ENCODE results near the gene CHGA.

CHGA gene

GRCh38 chr14:92907316-92907911, 15.5 kb upstream of the CHGA start:
- no peak overlapping the region for H3K4me2 ChIP-seq (ENCODE audit: low read length)
- H3K79me2 ChIP-seq (ENCODE audit: control insufficient read depth, low read length), result no peaks in the 10 kb centered on the region
- no peaks in the 10 kb centered on the region for H3K36me3 ChIP-seq (ENCODE audit: control insufficient read depth, low read length)
- no peaks in the 10 kb centered on the region for H3K4me1 ChIP-seq (ENCODE audit: control insufficient read depth, low read length)
- TF ChIP-seq, protein P1, sequence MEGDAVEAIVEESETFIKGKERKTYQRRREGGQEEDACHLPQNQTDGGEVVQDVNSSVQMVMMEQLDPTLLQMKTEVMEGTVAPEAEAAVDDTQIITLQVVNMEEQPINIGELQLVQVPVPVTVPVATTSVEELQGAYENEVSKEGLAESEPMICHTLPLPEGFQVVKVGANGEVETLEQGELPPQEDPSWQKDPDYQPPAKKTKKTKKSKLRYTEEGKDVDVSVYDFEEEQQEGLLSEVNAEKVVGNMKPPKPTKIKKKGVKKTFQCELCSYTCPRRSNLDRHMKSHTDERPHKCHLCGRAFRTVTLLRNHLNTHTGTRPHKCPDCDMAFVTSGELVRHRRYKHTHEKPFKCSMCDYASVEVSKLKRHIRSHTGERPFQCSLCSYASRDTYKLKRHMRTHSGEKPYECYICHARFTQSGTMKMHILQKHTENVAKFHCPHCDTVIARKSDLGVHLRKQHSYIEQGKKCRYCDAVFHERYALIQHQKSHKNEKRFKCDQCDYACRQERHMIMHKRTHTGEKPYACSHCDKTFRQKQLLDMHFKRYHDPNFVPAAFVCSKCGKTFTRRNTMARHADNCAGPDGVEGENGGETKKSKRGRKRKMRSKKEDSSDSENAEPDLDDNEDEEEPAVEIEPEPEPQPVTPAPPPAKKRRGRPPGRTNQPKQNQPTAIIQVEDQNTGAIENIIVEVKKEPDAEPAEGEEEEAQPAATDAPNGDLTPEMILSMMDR (IDR thresholded peaks at IDR 0.05; ENCODE audit: low read depth, low read length, poor library complexity, severe bottlenecking), result no peak
- no peak for TF ChIP-seq EZH2phosphoT487 (IDR thresholded peaks at IDR 0.05; ENCODE audit: borderline replicate concordance, low read length)
- H3K9me3 ChIP-seq (ENCODE audit: control insufficient read depth, insufficient read depth, low read length), result no peaks in the 10 kb centered on the region
- no peaks in the 10 kb centered on the region for H3K27me3 ChIP-seq (ENCODE audit: control insufficient read depth, low read length)
- H4K20me1 ChIP-seq (ENCODE audit: control insufficient read depth, insufficient read depth, low read depth, low read length), result no peaks in the 10 kb centered on the region
- no peak overlapping the region for H3K4me3 ChIP-seq (ENCODE audit: low read length)
- H3K27ac ChIP-seq (ENCODE audit: low read depth, low read length), result no peak overlapping the region
- H3F3A ChIP-seq (ENCODE audit: control insufficient read depth, insufficient read depth), result no peaks in the 10 kb centered on the region
- H3K9me2 ChIP-seq (replicated peaks; ENCODE audit: control insufficient read depth, low read length), result no peaks in the 10 kb centered on the region

- TF ChIP-seq, protein P1 (IDR thresholded peaks at IDR 0.05; ENCODE audit: low read depth, low read length, poor library complexity, severe bottlenecking), result no peak
- TF ChIP-seq EZH2phosphoT487 (IDR thresholded peaks at IDR 0.05; ENCODE audit: borderline replicate concordance, low read length), result no peak
- Histone ChIP-seq H3K27ac (ENCODE audit: low read depth, low read length) (no peak overlapping the region), H3K27me3 (ENCODE audit: control insufficient read depth, low read length) (no peaks in the 10 kb centered on the region), H4K20me1 (ENCODE audit: control insufficient read depth, insufficient read depth, low read depth, low read length) (no peaks in the 10 kb centered on the region), H3K4me1 (ENCODE audit: control insufficient read depth, low read length) (no peaks in the 10 kb centered on the region), H3K4me3 (ENCODE audit: low read length) (no peak overlapping the region), H3K79me2 (ENCODE audit: control insufficient read depth, low read length) (no peaks in the 10 kb centered on the region), H3K4me2 (ENCODE audit: low read length) (no peak overlapping the region), H3F3A (ENCODE audit: control insufficient read depth, insufficient read depth) (no peaks in the 10 kb centered on the region), H3K9me2 (replicated peaks; ENCODE audit: control insufficient read depth, low read length) (no peaks in the 10 kb centered on the region), H3K9me3 (ENCODE audit: control insufficient read depth, insufficient read depth, low read length) (no peaks in the 10 kb centered on the region), H3K36me3 (ENCODE audit: control insufficient read depth, low read length) (no peaks in the 10 kb centered on the region)
These were observed 8.8 kb upstream of the CHGA start for GRCh38 chr14:92914087-92914656.

GRCh38 chr14:92916201-92916600, 6.7 kb upstream of the CHGA start:
- Histone ChIP-seq H3K79me2 (ENCODE audit: control insufficient read depth, low read length) (no peaks in the 10 kb centered on the region), H4K20me1 (ENCODE audit: control insufficient read depth, insufficient read depth, low read depth, low read length) (no peaks in the 10 kb centered on the region), H3F3A (ENCODE audit: control insufficient read depth, insufficient read depth) (no peaks in the 10 kb centered on the region), H3K36me3 (ENCODE audit: control insufficient read depth, low read length) (no peaks in the 10 kb centered on the region), H3K4me1 (ENCODE audit: control insufficient read depth, low read length) (no peaks in the 10 kb centered on the region), H3K4me2 (ENCODE audit: low read length) (no peak overlapping the region), H3K9me2 (replicated peaks; ENCODE audit: control insufficient read depth, low read length) (no peaks in the 10 kb centered on the region), H3K4me3 (ENCODE audit: low read length) (no peak overlapping the region), H3K9me3 (ENCODE audit: control insufficient read depth, insufficient read depth, low read length) (no peaks in the 10 kb centered on the region), H3K27me3 (ENCODE audit: control insufficient read depth, low read length) (no peaks in the 10 kb centered on the region), H3K27ac (ENCODE audit: low read depth, low read length) (no peak overlapping the region)
- TF ChIP-seq EZH2phosphoT487 (IDR thresholded peaks at IDR 0.05; ENCODE audit: borderline replicate concordance, low read length), result no peak
- TF ChIP-seq, protein P1 (IDR thresholded peaks at IDR 0.05; ENCODE audit: low read depth, low read length, poor library complexity, severe bottlenecking), result no peak

Measured in DOHH2 (cell line).